IPS-11a (cell line): Measurements from ENCODE around the gene TMTC2.
"Not testable (repeated sequence)": the region's sequence is repeated elsewhere in the genome, so short reads cannot be mapped to it uniquely, and the experiment has no call there.

ENCODE experiments used
- H3K4me3 ChIP-seq: one replicate; pipeline ENCODE4 v1.5.1; 2013; ENCODE audit warnings: low read depth, low read length, control low read depth

Gene TMTC2

DNA sequence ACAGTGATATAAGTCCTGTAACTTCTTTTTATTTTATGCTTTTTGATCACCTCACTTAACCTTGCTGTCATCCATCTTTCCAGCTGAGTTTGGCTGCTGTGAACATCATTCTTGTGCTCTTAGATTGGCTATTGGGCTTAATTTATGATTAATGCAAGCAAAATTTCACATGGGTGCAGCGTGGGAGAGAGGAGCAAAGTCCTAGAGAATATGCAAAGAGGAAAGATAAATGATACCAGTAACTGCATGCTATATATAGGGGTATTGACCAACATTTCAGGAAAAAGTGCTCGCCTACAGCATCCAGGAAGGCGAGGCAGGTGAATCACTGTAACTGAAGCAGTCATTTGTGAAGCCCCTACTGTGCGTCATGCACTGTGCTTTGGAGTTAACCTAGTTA, 153.1 kb downstream of the TMTC2 start:
- H3K4me3 ChIP-seq, result no peak overlapping the region

DNA sequence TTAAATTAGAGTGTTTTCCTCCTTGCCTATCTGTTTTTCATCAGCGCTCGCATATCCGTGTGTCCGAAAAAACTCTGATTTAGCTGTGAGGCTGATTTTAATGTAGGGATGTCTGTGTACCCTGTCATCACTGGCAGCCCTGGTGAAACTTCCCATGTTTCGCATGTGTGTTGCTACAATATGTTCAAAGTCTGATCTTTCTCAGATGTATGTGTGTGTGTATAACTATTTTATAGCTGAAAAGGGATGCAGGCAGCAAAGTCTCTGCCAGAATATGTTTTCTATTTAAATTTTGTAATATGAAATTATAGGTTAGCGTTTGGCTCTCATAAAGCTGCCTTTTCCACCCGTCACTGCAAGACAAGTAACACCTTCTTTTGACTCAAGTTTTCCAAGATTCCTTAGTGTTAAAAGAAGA, 154.8 kb downstream of the TMTC2 start:
- no peak overlapping the region for H3K4me3 ChIP-seq

DNA sequence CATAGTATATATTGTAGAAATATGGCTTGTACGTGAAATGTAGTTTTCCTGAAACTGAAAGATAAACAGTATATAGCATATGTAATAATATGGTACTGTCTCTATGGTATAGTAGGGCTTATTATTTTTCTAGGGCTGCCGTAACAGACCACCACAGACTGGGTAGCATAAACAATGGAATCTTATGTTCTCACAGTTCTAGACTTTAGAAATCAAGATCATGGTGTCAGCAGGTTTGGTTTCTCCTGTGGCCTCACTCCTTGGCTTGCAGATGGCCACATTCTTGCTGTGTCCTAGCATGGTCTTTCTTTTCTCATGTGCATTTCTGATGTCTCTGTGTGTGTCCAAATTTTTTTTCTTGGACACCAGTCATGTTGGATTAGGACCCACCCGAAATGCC, 155.8 kb downstream of the TMTC2 start:
- H3K4me3 ChIP-seq, result no peak overlapping the region

DNA sequence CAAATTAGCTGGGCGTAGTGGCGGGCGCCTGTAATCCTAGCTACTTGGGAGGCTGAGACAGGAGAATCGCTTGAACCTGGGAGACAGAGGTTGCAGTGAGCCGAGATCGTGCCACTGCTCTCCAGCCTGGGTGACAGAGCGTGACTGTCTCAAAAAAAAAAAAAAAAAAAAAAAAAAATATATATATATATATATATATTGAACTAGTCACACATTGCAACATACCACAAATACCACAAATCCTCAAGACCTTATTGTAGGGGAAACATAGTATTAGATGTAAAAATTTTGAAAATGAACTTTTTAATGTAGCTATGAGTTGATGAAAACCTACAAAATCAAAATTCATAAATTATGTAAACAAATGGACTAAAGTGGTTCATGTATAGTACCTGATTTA, 158.4 kb downstream of the TMTC2 start:
- H3K4me3 ChIP-seq, result not testable (repeated sequence)

DNA sequence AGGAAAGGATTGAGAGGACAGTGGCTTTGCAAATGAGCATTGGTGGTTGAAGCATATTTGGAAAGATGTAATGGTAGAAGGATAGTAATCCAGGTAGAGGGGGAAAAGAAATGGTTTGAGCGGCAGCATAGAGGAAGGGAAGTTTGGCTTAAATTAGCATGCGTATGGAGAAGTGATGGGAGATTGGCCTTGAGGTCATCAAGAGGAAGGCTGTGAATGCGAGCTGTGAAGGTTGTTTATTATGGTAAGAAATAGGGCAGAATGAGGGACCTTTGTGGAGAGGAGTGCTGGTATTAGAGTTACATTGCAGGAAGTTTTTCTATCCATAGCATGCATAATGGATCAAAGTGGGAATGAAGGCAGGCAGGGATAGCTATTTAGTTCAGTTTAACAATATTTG, 162.1 kb downstream of the TMTC2 start:
- H3K4me3 ChIP-seq, result no peak overlapping the region

DNA sequence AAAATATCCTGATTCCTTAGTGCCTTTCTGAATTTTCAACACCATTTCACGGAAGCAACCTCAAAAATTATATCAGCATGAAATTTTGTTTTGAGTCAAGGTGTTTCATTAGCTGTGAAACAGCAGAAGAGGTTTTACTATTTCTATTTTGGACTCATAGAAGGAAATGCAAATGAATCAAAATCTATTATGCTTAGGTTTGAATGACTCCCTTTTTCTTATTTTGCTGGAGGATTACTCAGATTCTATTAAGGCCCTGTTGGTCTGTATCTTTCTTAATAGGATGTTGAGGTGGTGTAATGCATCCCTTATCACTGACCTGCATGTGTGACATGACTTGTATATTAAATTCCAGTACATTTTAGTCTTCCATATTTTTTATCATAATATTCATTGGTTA, 165.8 kb downstream of the TMTC2 start:
- no peak overlapping the region for H3K4me3 ChIP-seq

DNA sequence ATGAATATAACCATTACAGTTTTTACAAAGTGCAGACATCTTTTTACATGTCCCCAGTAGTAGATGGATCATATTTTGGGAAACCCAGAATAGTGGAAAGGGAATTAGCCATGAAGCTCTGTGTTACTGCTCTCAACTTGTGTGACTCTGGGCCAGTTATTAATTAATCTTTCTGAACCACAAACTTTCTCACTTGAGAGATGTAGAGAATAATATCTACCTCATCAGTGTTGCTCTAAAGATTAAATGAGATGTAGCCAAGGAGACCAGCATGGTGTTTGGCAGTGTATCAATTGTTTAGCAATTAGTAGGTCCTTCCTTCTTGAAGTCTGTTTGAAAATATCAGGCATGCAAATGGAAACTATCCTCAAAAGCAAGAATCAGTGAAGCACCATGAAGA, 169.2 kb downstream of the TMTC2 start:
- H3K4me3 ChIP-seq, result no peak overlapping the region

DNA sequence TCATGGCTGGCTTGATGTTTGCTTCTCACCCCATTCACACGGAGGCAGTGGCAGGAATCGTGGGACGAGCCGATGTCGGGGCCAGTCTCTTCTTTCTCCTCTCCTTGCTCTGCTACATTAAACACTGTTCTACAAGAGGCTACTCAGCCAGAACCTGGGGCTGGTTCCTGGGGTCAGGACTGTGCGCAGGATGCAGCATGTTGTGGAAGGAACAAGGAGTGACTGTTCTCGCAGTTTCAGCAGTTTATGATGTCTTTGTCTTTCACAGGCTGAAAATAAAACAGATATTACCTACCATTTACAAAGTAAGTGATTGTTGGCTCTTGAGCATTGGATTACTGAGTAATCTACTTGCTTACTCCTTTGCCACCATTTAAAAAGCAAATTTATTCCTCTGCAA, 170.6 kb downstream of the TMTC2 start:
- no peak overlapping the region for H3K4me3 ChIP-seq

DNA sequence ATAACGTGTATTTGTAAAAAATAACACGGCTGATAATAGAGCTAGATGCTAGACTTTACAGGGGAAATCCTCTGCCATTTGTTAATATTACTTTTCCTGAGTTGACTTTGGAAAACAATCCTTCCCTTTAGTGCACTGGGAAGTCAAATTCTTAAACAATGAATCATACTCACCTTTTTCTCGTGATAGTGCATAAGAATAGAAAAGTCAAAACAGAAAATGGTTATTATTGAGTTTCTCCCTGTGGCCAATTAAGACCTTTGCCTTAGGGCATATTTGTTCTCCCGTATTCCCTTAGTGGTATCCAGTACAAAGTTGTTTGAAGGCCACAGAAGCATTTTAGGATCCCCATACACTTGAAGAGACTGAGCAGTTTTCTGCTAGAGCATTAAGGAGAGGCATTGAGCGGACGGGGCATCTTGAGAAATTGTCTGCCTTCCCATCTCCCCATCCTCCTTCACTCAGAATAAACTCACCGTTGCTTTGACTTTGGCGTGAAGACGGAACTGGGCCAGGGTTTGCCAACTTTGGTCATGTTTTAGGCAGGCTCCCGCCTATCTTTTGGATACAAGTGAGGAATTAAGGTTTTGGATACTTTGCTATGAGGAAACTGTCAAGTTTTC, 171.3 kb downstream of the TMTC2 start:
- no peak overlapping the region for H3K4me3 ChIP-seq

DNA sequence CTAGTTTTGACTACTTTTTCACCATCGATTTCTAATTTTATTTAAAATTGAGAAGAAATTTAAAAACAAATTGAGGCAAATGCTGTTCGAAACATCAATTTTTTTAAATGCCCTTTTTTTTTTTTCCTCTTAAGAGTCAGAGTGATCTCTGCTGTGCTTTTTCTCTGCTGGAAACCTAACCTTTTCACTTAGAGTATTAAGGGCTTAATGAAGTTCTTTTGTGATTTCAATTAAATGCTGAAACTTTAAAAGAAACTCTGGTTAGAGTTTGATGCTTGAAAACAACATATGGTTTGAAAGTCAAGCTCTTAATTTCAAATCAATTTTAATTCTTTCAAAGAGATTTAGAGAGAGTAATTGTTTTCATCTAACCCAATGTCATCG, 171.8 kb downstream of the TMTC2 start:
- no peak overlapping the region for H3K4me3 ChIP-seq

DNA sequence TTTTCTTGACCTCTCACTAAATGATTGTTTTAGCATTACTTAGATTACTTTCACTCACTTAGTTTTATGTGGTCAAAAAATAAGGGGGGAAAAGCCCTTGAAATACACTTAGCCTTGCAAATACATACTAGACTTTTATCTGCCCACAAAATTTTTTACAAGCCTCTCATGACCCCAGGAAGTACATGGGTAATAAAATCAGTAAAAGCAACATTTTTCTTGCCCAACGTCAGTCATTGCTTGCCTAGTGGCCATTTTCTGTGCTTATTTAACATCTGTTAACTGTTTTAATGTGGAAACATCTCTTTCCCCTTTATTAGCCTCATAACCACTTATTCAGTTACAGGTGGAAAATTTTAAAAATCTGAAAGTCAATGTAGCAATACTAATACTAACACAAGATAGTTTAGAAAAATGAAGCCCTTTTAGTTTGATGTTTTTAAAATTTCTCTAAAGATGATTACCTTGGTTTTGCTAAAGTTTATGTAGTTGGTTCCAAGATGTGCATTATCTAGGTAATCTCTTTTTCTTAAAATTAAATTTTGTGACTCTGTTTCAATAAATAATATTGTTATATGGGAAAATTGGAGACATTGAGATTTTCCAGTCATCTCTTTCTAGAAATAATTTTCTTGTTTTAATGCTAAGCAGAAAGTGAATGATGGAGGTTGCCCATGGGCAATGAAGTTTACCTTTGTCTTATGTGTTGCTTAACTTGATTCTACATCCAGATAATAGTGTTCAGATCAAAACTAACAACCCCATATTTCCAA, 175.5 kb downstream of the TMTC2 start:
- H3K4me3 ChIP-seq, result no peak overlapping the region

DNA sequence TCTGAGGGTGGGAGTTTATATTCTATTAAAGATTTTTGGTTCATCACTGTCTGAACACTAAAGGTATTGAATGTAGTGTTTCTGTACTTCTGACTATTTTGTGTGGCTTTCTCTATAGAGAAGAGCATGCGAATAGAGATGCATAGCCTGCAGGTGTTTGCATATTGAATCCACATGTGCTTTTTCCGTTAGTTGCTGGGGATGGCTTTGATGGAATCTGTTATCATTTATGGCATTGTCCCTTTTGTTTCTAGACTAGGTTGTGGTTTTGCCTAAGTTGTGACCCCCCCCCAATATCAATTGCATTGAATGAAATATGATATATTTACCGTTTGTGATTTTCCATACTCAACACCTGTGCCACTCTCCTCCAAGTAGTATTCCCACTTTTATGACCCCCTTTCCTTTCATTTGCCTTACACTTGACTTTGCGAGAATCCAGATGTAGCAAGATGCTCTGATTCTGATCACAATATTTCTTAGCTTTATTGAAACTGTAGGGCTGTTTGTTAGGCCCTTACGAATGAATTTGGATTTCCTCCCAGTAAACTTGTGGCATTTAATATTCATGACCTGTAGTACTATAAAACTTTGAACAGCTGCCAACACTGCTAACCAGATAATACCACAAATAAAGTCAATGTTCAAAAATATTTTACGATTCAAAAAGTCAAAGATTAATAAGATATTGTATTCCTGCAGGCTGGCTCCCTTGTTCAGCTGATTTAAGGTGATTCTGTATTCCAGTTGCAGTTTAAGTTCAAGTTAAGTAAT, 176.4 kb downstream of the TMTC2 start:
- H3K4me3 ChIP-seq, result no peak overlapping the region

DNA sequence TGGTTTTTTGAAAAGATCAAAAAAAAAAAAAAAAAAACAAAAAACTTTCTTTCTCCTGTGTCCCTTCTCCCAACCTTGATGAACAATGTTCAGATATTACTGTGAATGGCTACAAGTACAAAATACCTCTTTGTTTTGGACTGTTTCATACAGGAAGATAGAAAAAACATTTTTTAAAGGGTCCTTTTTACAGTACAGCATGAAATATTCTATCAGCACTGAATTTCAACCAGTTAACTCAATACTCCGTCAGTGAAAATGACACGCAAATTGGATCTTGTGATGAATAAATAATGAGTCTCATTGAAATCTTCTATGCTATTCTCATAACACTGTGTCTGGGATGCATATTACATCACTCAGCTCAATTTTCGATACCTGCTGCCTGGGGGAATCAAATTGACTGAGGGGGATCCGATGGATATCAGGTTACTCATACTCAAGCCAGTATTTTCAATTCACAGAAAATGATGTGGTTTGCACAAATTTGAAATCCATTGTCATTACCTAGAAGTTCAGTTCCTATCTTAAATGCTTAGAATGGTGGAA, 179.6 kb downstream of the TMTC2 start:
- no peak overlapping the region for H3K4me3 ChIP-seq

DNA sequence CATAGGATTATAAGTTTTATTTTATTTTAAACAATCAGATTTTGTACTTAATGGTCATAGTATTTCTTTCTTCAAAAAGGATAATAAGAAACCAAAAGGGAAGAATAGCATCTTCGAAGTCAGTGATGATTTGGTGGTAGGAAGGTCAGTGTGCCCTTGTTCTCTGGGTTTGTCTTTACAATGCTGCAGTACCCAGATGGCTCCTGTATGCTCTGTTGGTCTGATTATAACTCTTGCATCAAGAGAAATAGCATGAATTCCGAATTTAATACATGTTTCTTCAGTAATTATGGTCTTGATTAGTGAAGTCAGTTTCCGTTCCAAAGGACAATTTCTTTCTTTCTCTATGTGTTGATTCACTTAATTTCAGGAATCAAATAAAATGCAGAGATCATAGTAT, 180.2 kb downstream of the TMTC2 start:
- no peak overlapping the region for H3K4me3 ChIP-seq

DNA sequence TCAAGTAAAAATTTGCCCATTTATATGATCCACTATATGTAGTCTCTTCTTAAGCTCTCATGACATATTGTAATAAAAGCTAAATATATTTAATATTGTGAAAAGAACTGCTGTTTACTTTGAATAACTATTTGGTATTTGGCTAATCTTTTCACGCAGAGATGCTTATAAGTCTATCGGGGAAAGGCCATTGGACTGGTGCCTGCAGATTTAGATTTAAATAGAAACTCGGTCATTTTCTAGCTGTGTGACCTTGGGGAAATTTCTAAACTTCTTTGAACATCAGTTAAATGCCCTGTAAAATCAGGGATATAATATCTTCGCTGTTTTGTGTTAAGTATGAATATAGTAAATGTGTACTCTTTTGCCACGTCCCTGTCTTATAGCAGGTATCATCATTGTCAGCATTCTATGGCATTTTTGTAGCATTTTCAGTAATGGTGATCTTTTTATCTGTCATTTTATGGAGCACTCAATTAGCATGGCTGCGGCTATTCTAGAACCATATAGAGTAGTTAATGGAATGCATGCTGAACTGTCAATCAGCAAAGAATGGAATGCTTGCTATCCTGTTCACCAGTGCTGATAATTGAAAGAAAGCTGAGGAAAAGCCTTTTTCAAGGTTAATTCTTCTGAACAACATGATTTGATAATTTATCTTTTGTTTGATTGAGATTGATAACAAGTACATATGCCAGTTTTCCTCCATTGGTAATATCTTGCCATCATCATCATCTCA, 181.2 kb downstream of the TMTC2 start:
- no peak overlapping the region for H3K4me3 ChIP-seq

DNA sequence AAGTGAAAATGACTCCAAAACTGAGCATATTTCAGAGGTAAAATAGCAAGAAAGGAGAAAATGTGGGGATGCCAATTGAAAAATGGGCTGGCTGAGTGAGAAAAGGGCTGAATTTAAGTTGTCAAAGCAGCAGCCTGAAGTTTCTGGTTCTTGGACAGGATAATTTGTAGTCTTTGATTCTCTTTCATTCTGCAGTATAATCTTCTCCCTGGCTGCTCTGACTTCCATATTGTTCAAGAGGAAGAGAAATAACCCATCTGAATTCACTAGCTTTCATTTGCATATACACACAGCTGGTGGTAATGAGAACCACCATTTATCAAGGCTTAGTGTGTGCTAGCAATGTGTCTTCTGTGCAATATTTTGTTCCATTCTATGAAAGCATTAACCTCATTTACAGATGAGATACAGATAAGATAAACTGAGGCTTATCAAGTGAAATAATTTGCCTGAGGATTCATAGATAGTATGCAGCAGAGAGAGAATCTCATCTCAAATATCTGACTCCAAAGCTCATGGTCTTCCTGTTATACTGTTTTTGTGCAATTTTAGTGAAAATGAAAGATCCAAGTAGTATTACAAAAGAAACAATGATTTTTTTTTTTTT, 184.2 kb downstream of the TMTC2 start:
- no peak overlapping the region for H3K4me3 ChIP-seq

DNA sequence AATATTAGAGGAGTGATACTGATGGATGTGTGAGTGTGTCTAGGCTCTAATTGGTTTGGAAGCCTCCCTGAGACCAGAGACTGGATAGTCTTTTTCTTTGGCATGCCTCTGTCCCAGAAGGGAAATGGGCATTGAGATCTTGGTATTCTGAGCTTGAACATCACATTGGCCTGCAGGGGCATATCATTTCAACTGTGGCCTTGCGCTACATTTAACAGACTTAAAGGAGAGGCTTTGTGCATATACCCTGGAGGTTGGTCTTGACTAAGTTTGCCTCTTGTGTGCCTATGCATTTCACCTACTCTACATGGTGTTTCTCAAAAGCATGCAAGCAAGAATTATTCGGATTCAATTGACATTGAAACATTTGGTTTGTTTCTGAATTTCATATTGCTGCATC, 185.4 kb downstream of the TMTC2 start:
- no peak overlapping the region for H3K4me3 ChIP-seq

DNA sequence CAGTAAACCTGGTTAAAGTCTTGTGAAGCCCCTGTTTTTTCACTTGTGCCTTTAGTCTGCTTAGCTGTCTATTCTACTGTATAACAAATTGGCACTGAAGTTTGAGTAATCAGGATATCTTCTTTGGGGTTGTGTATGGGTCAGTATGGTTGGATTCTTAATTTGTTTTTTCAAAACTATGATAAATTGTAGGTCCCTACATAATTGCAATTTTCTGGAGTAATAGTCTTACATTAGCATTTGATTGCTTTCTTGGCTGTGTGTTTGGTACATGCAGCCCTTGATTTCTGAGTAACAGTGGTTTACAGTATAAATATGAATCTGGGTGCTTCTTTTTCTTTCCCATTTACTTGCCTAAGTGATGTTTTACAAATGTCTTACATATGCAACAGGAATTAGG, 186.6 kb downstream of the TMTC2 start:
- H3K4me3 ChIP-seq, result no peak overlapping the region

DNA sequence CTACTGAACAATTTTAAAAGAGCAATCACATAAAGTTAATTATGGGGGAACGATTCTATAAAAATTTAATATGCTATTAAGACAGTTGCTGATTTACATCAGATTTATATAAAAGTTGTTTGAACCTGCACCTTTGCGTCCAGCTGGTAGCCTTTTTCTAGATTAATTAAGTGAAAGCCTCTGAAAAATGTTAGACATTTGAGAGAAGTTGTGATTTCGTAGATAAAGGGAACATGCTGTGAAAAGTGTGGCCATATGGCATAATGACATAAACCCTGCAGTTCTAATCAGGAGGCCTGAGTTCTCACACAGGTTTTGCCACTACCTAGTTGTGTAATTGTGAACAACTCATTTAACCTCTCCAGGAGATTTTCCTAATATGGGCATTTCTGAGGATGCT, 187.2 kb downstream of the TMTC2 start:
- H3K4me3 ChIP-seq, result no peak overlapping the region

DNA sequence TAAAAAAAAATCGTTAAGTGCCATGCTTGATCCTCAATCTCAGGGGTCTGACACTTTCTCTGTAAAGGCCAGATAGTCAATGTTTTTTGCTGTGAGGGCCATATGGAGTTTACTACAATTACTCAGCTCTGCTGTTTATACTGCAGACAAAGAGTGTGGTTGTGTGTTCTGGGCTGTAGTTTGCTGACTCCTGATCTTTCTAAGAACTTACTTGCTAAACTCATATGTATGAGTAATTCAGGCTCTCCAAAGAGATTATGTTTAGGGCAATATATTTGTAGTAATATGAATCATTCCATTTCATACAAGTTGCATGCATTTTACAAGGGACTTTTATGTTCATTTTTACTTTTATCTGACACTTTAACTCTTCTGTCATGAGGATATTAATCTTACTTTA, 188.2 kb downstream of the TMTC2 start:
- H3K4me3 ChIP-seq, result no peak overlapping the region

DNA sequence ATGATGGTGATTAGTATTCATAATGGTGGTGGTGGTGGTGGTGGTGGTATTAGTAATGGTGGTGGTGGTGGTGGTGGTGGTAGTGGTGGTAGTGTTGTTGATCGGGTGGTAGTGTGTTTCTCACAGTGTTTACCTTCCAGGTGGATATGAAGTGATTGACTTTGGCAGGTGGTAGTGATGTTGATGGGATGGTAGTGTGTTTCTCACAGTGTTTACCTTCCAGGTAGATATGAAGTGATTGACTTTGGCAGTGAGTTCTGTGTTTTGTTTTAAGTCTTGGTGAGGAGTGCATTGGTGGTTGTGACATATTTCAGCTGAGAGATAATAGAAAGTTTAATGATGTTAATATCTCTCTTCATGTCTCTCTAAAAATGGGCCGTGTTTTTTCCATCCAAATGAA, 189.4 kb downstream of the TMTC2 start:
- H3K4me3 ChIP-seq, result no peak overlapping the region
